ENCODE measurements around the gene FBXO47.

DNA sequence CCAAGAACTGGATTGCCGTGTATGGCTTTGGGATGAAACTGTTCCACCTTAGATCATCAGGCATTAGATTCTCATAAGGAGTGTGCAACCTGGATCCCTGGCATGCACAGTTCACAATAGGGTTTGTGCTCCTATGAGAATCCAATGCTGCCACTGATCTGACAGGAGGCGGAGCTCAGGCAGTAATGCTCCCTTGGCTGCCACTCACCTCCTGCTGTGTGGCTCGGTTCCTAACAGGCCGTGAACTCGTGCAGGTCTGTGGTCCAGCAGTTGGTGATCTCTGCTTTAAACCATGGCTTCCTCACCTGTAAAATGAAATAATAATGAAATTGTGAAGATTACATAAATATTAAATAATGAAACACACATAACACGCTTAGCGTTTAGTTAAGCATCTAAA, 45.5 kb upstream of the FBXO47 start:
- TF ChIP-seq POLR2A (IDR thresholded peaks at IDR 0.05), result no peak
- TF ChIP-seq, protein P1, sequence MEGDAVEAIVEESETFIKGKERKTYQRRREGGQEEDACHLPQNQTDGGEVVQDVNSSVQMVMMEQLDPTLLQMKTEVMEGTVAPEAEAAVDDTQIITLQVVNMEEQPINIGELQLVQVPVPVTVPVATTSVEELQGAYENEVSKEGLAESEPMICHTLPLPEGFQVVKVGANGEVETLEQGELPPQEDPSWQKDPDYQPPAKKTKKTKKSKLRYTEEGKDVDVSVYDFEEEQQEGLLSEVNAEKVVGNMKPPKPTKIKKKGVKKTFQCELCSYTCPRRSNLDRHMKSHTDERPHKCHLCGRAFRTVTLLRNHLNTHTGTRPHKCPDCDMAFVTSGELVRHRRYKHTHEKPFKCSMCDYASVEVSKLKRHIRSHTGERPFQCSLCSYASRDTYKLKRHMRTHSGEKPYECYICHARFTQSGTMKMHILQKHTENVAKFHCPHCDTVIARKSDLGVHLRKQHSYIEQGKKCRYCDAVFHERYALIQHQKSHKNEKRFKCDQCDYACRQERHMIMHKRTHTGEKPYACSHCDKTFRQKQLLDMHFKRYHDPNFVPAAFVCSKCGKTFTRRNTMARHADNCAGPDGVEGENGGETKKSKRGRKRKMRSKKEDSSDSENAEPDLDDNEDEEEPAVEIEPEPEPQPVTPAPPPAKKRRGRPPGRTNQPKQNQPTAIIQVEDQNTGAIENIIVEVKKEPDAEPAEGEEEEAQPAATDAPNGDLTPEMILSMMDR (IDR thresholded peaks at IDR 0.05), result no peak
